Measurements from ENCODE around the gene KCTD17. TPM values are rescaled to one million over a fixed set of nuclear protein-coding genes. Genes with fewer than 3 reads are reported as not detected.

KCTD17 gene
- total and polyA plus RNA-seq, 12 donors = 6.9 to 49.2 (median 16.4) TPM

- peaks cover 0 to 60% (median 37%) of the 10 kb centered on the region in 7 donors for H3K27me3 ChIP-seq
- no peaks in the 10 kb centered on the region for H3K36me3 ChIP-seq
- DNase-seq (no peak), ATAC-seq (no peak)
- intact Hi-C loops (cut with DNase I) = loop anchor here in 5 of 10 donors (5.0 kb wide), 4 partner anchors 87 to 187 kb away; no protein-coding TSS in a partner anchor
- no peak overlapping the region for H3K27ac ChIP-seq
- H3K4me1 ChIP-seq = peaks cover 0 to 20% (median 0%) of the 10 kb centered on the region in 9 donors
- TF ChIP-seq CTCF (IDR thresholded peaks at IDR 0.05) = no peak
- H3K4me3 ChIP-seq = no peak overlapping the region
- 65 to 67% methylated on average over 17 of the region's 17 CpGs for whole genome bisulfite sequencing, 2 donors
- no peaks in the 10 kb centered on the region for H3K9me3 ChIP-seq
Measured at GRCh38 chr22:37075046-37075445, 23.5 kb downstream of the KCTD17 start.

- intact Hi-C loops (cut with DNase I) = loop anchor here in 5 of 10 donors (5.0 kb wide), 4 partner anchors 86 to 186 kb away; no protein-coding TSS in a partner anchor
- Histone ChIP-seq H3K27ac (no peak overlapping the region), H3K4me1 (peaks cover 0 to 24% (median 0%) of the 10 kb centered on the region in 9 donors), H3K27me3 (peaks cover 0 to 54% (median 28%) of the 10 kb centered on the region in 7 donors), H3K9me3 (no peaks in the 10 kb centered on the region), H3K36me3 (no peaks in the 10 kb centered on the region), H3K4me3 (no peak overlapping the region)
- TF ChIP-seq CTCF (IDR thresholded peaks at IDR 0.05) = no peak
- DNase-seq (no peak), ATAC-seq (no peak)
- 72 to 75% methylated on average over 9 of the region's 9 CpGs for WGBS, 2 donors
Measured at GRCh38 chr22:37075822-37076433, 24.4 kb downstream of the KCTD17 start.

- DNase-seq = peak in 1 of 2 donors; percentile 70
- peak; percentile 72 to 99 (median 92) for TF ChIP-seq CTCF (IDR thresholded peaks at IDR 0.05)
- 27 to 28% methylated on average over 15 of the region's 15 CpGs for WGBS, 2 donors
- peak overlapping the region in 1 of 10 donors; percentile 44 for H3K27ac ChIP-seq
- no peak overlapping the region for H3K4me3 ChIP-seq
- intact Hi-C loops (cut with DNase I) = loop anchor here in 9 of 10 donors (1.0 to 5.0 kb wide), 6 partner anchors 84 to 184 kb away; no protein-coding TSS in a partner anchor
- H3K9me3 ChIP-seq = no peaks in the 10 kb centered on the region
- H3K27me3 ChIP-seq = peaks cover 0 to 52% (median 28%) of the 10 kb centered on the region in 7 donors
- no peaks in the 10 kb centered on the region for H3K36me3 ChIP-seq
- peak in 3 of 8 donors; percentile 42 to 57 (median 49) for ATAC-seq
- H3K4me1 ChIP-seq = peaks cover 0 to 24% (median 0%) of the 10 kb centered on the region in 9 donors
Measured at GRCh38 chr22:37077802-37078448, 26.4 kb downstream of the KCTD17 start.

DNA sequence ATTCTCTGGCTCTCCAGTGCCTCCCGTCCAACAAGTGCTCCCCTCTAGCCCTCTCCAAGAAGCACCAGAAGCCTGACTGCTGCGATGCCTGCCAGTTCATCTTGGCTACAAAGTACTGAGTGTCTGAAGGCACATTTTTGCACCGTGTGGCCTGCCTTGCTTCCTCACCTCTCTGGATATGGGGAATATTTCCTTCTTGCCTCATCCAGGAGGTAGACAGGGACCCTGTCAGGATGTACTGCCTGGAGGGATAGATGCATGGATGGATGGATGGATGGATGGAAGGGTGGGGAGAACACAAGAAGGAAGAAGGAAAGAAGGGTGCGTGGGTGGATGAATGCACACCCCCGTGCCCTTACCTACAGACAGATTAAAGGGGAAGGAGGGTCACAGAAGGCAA lies 27.6 kb downstream of the KCTD17 start:
- TF ChIP-seq CTCF (IDR thresholded peaks at IDR 0.05) = no peak
- H3K27ac ChIP-seq = peak overlapping the region in 1 of 10 donors; percentile 83
- WGBS, 2 donors = 38 to 43% methylated on average over 5 of the region's 5 CpGs
- H3K4me1 ChIP-seq = peaks cover 0 to 24% (median 0%) of the 10 kb centered on the region in 9 donors
- intact Hi-C loops (cut with DNase I) = loop anchor here in 7 of 10 donors (2.0 to 5.0 kb wide), 5 partner anchors 83 to 183 kb away; no protein-coding TSS in a partner anchor
- H3K27me3 ChIP-seq = peaks cover 0 to 43% (median 28%) of the 10 kb centered on the region in 7 donors
- H3K36me3 ChIP-seq = no peaks in the 10 kb centered on the region
- no peaks in the 10 kb centered on the region for H3K9me3 ChIP-seq
- DNase-seq (no peak), ATAC-seq (peak in 1 of 8 donors; percentile 20)
- no peak overlapping the region for H3K4me3 ChIP-seq
